Measurements from ENCODE around the gene HPS5. TPM values are rescaled to one million over a fixed set of nuclear protein-coding genes. Genes with fewer than 3 reads are reported as not detected.

Gene HPS5
- total and polyA plus RNA-seq, 2 of the 13 experiments (the other 11 are each of a cell fraction or from before 2014, with no cell fraction given) = 6.6 to 25.5 TPM

DNA sequence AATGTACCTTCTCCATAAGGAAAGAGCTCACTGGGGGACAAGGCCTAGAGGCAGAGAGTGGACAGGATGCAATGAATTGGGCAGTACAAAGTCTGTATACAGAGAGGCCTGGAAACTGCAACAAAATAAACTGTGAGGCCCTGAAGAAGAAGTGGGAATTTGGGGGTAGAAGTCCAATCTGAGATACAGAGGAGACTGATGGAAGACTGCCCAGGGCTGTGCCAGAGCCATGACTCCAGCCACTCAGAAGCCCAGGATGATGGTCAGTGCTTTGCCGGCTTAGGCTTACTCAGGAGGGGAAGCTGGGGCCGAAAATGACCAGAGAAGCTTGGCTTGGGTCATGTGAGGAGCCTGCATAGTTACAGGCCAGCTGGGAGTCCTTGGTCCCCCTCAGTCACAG lies 91.1 kb downstream of the HPS5 start:
- Histone ChIP-seq H3K4me3 (replicated peaks in 1 of 3; ENCODE audit: insufficient read depth in 1 of 3, low read depth in 2 of 3, low read length in 3 of 3) (no peak overlapping the region), H3K4me2 (ENCODE audit: low read depth, low read length) (peak overlapping the region; percentile 34; the same call in 1 of the 2 replicates), H3K79me2 (ENCODE audit: insufficient read depth, low read length) (peaks cover 13% of the 10 kb centered on the region), H3K9me3 (ENCODE audit: low read length) (no peaks in the 10 kb centered on the region), H2AFZ (ENCODE audit: low read length) (no peak overlapping the region), H3K27ac (ENCODE audit: extremely low read length, insufficient read depth, low read length) (peak overlapping the region; percentile 51), H3K36me3 (replicated peaks in 1 of 2; ENCODE audit: control insufficient read depth in 1 of 2, insufficient read depth in 2 of 2, low read length in 2 of 2) (no peaks in the 10 kb centered on the region), H4K20me1 (ENCODE audit: insufficient read depth, low read length) (no peaks in the 10 kb centered on the region), H3K4me1 (ENCODE audit: insufficient read depth, low read length) (peaks cover 76% of the 10 kb centered on the region), H3K9ac (ENCODE audit: insufficient read depth, low read depth, low read length) (no peak overlapping the region), H3K27me3 (ENCODE audit: control insufficient read depth in 1 of 2, insufficient read depth in 2 of 2, low read length in 2 of 2) (no peaks in the 10 kb centered on the region)
- WGBS (ENCODE audit: low lambda C conversion rate) = 39% methylated on average over 2 of the region's 2 CpGs
- in situ Hi-C loops (cut with HindIII; ENCODE audit: extremely low pct_ligation_motif_present, low pct_unique_long_range_greater_than_20kb) (no loop called here), intact Hi-C loops (cut with micrococcal nuclease; ENCODE audit: unreplicated experiment) (loop anchor here (10.0 kb wide), 1 partner anchor 94 kb away; the partner anchor contains the start of genes GTF2H1 and HPS5)
- no peak for FAIRE-seq
- ChIA-PET CTCF (ENCODE audit: low intra/inter-chr PET ratio, low total read pairs) (no interaction called here), POLR2A (interaction anchor here (0.7 to 1.7 kb wide), 9 partner anchors 9 to 163 kb away, joined by 3 to 7 read pairs (median 4); partner anchors contain the start of genes HPS5 and LDHA)
- peak; percentile 15 for DNase-seq (ENCODE audit: low spot score)
- peak; percentile 71 for ATAC-seq
- no TSS peak for BruUV-seq (replicated peaks)
- TF ChIP-seq NFE2L1 (CRISPR knock-in tag; IDR thresholded peaks at IDR 0.05; ENCODE audit: borderline replicate concordance) = no peak
- TF ChIP-seq HNF4G (IDR thresholded peaks at IDR 0.05; ENCODE audit: borderline replicate concordance, low read depth, low read length) = 0 out of 2 replicates have a peak, but pooled peaks have one; percentile 37
- no peak for TF ChIP-seq HNF4G (CRISPR knock-in tag; IDR thresholded peaks at IDR 0.05; ENCODE audit: borderline replicate concordance, low read depth)
- TF ChIP-seq RNF2 (conservative IDR thresholded peaks at IDR 0.05; ENCODE audit: low read depth) = no peak
- 0 out of 2 replicates have a peak, but pooled peaks have one; percentile 13 for TF ChIP-seq FOXA3 (CRISPR knock-in tag; IDR thresholded peaks at IDR 0.05)
- no peak for TF ChIP-seq JUND (CRISPR knock-in tag; IDR thresholded peaks at IDR 0.05)
- TF ChIP-seq, protein P1, sequence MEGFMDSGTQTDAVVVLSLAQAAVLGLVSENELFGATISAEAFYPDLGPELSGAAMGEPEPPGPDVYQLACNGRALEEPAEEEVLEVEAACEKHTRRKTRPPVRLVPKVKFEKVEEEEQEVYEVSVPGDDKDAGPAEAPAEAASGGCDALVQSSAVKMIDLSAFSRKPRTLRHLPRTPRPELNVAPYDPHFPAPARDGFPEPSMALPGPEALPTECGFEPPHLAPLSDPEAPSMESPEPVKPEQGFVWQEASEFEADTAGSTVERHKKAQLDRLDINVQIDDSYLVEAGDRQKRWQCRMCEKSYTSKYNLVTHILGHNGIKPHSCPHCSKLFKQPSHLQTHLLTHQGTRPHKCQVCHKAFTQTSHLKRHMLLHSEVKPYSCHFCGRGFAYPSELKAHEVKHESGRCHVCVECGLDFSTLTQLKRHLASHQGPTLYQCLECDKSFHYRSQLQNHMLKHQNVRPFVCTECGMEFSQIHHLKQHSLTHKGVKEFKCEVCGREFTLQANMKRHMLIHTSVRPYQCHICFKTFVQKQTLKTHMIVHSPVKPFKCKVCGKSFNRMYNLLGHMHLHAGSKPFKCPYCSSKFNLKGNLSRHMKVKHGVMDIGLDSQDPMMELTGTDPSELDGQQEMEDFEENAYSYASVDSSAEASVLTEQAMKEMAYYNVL (CRISPR knock-in tag; IDR thresholded peaks at IDR 0.05; ENCODE audit: borderline replicate concordance) = no peak
- TF ChIP-seq NFRKB (IDR thresholded peaks at IDR 0.05) = no peak
- TF ChIP-seq ZNF232 (CRISPR knock-in tag; IDR thresholded peaks at IDR 0.05; ENCODE audit: borderline replicate concordance) = no peak
- peak; percentile 78 for TF ChIP-seq ZFX (CRISPR knock-in tag; IDR thresholded peaks at IDR 0.05; ENCODE audit: low read depth)
- TF ChIP-seq RAD21 (CRISPR knock-in tag; IDR thresholded peaks at IDR 0.05) = no peak
- TF ChIP-seq, protein P2, sequence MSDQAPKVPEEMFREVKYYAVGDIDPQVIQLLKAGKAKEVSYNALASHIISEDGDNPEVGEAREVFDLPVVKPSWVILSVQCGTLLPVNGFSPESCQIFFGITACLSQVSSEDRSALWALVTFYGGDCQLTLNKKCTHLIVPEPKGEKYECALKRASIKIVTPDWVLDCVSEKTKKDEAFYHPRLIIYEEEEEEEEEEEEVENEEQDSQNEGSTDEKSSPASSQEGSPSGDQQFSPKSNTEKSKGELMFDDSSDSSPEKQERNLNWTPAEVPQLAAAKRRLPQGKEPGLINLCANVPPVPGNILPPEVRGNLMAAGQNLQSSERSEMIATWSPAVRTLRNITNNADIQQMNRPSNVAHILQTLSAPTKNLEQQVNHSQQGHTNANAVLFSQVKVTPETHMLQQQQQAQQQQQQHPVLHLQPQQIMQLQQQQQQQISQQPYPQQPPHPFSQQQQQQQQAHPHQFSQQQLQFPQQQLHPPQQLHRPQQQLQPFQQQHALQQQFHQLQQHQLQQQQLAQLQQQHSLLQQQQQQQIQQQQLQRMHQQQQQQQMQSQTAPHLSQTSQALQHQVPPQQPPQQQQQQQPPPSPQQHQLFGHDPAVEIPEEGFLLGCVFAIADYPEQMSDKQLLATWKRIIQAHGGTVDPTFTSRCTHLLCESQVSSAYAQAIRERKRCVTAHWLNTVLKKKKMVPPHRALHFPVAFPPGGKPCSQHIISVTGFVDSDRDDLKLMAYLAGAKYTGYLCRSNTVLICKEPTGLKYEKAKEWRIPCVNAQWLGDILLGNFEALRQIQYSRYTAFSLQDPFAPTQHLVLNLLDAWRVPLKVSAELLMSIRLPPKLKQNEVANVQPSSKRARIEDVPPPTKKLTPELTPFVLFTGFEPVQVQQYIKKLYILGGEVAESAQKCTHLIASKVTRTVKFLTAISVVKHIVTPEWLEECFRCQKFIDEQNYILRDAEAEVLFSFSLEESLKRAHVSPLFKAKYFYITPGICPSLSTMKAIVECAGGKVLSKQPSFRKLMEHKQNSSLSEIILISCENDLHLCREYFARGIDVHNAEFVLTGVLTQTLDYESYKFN (CRISPR knock-in tag; conservative IDR thresholded peaks at IDR 0.05) = peak; percentile 74
- TF ChIP-seq MZF1 (CRISPR knock-in tag; IDR thresholded peaks at IDR 0.05; ENCODE audit: borderline replicate concordance) = no peak
- TF ChIP-seq, protein P3, sequence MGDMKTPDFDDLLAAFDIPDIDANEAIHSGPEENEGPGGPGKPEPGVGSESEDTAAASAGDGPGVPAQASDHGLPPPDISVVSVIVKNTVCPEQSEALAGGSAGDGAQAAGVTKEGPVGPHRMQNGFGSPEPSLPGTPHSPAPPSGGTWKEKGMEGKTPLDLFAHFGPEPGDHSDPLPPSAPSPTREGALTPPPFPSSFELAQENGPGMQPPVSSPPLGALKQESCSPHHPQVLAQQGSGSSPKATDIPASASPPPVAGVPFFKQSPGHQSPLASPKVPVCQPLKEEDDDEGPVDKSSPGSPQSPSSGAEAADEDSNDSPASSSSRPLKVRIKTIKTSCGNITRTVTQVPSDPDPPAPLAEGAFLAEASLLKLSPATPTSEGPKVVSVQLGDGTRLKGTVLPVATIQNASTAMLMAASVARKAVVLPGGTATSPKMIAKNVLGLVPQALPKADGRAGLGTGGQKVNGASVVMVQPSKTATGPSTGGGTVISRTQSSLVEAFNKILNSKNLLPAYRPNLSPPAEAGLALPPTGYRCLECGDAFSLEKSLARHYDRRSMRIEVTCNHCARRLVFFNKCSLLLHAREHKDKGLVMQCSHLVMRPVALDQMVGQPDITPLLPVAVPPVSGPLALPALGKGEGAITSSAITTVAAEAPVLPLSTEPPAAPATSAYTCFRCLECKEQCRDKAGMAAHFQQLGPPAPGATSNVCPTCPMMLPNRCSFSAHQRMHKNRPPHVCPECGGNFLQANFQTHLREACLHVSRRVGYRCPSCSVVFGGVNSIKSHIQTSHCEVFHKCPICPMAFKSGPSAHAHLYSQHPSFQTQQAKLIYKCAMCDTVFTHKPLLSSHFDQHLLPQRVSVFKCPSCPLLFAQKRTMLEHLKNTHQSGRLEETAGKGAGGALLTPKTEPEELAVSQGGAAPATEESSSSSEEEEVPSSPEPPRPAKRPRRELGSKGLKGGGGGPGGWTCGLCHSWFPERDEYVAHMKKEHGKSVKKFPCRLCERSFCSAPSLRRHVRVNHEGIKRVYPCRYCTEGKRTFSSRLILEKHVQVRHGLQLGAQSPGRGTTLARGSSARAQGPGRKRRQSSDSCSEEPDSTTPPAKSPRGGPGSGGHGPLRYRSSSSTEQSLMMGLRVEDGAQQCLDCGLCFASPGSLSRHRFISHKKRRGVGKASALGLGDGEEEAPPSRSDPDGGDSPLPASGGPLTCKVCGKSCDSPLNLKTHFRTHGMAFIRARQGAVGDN (CRISPR knock-in tag; IDR thresholded peaks at IDR 0.05) = peak; percentile 69
- TF ChIP-seq ZNF746 (CRISPR knock-in tag; IDR thresholded peaks at IDR 0.05) = no peak
